CD4-positive, alpha-beta T cell treated with Interferon gamma for 1 hour (primary cell): ENCODE data around the gene SMIM13.

ENCODE experiments used
- DNase-seq: peaks from one replicate; pipeline ENCODE4 v3.0.0-alpha.2; 2020

Gene SMIM13

DNA sequence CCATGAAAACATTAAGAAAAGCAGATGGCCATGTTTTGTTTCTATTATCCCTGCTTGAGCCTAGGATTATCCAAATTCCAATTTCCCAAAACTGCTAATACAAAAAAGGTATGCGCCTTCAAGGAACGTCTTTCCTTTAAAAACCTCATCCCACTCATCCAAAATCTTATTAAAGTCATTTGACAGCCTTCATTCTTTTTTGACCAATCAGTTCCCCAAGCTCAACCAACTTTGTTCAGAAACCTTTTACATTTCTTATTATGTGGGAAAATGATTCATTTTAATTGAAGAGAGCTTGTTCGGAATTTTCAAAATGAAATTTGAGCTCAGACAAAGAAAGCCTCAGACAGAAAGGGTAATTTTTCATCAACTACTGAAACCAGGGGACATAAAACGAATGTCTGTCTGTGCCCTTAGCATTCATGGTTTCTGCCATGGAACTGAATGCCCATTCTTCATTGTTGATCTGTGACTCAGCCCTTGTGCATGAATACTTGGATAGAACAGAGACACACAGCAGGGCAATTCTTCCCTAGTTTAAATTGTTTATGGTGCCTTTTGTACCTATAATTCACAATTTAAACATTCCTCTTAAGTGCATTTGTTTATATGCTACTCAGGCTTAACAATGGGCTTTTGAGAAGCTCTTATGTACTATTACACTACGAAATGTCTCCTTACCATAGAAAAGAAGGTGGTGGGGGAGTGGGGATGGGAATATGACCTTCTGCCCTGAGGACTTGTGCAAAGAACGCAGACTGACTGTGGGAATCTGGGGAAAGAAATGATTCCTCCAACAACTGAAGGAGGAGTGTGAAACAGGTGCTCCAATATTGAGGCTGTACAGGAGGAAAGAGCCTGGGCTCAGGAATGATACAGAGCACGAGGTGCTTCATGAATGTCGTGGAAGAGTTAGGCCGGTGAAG, 67.7 kb downstream of the SMIM13 start:
- DNase-seq: no peak

DNA sequence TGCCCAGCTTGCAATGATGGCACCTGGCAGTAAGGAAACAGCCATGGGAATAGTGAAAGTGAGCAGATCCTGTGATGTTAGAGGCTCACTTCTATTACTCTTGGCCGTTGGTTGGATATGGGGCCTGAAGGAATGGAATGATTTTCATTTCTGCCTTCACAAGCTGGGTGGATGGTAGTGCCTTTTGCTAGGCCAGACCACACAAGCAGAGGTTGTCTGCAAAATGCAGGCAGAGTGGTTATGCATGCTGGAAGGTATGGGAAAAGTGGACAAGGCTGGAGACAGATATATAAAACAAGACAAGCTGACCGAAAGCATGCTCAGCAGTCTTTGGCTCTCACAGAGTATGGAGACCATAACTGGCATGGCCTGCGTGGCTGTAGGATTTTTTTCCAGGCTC, 68.6 kb downstream of the SMIM13 start:
- DNase-seq: no peak

GRCh38 chr6:11163932-11164331, 70.3 kb downstream of the SMIM13 start:
- DNase-seq: no peak

- DNase-seq: no peak
Observed at GRCh38 chr6:11164717-11165646, 71.3 kb downstream of the SMIM13 start.

DNA sequence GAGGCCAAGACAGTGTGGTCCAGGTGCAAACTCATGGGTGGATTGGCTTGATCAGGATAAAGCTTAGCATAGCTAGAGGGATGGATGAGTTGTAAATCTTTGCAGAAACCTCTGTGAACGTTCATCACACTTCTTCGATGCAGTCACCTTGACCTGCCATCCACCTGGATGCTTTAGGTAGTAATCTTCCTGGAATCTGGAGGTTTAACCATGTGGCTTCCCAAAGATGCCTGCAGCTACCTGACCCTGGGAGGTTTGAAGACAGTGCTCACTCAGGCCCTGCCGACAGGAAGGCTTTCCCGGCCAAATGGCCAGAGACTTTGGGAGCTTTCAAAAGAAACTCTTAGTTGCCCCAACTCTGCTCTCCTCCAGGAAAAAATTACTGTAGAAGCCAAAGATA, 73.3 kb downstream of the SMIM13 start:
- DNase-seq: no peak

DNA sequence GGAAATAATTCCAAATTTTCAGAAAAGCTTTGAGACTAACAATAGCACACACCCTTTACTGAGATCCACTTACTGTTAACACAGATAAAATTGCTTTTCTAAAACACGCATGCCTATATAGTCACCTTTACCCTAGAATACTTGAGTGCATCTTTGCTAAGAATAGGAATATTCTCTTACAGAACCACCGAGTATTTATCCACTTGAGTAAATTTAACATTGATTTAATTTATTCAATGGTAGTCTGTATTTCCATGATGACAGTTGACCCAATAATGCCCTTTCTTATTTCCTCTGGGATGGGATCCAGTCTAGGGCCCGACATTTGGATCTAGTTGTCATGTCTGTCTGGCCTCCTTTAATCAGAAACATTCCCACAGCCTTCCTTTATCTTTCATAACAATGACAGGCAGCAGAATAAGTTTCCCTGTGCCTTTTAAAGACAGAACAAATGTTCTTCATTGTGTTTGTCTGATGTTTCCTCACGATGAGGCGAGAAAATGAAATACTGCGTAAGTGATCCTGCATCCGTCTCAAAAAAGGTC, 74.5 kb downstream of the SMIM13 start:
- DNase-seq: no peak

DNA sequence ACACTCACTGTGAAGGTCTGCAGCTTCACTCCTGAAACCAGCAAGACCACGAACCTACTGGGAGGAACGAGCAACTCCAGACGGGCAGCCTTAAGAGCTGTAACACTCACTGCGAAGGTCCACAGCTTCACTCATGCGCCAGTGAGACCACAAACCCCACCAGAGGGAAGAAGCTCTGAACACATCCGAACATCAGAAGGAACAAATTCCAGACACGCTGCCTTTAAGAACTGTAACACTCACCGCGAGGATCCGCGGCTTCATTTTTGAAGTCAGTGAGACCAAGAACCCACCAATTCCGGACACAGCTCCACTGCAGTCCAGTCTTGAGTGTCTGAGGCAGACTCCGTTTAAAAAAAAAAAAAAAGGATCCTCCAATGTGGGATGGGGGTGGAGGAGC, 78.3 kb downstream of the SMIM13 start:
- DNase-seq: no peak

GRCh38 chr6:11172501-11173327, 79.1 kb downstream of the SMIM13 start:
- DNase-seq: peak; percentile 51

GRCh38 chr6:11174242-11174611, 80.6 kb downstream of the SMIM13 start:
- no peak for DNase-seq

GRCh38 chr6:11177271-11177670, 83.6 kb downstream of the SMIM13 start:
- DNase-seq: no peak

DNA sequence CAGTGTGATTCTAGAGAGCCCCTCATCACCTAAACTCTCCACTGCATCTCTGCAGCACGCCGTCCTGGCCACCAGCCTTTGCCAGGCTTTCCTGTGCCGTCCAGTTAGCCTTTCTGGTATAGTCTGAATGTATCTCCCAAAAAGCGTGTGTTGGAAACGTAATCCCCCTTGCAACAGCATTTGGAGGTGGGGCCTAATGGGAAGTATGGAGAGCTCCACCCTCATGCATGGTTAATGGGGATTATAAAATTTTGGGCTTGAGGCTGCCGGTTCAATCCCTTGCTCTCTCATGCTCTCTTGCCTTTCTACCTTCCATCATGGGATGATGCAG, 85.4 kb downstream of the SMIM13 start:
- DNase-seq: no peak

GRCh38 chr6:11179419-11180202, 86.0 kb downstream of the SMIM13 start:
- no peak for DNase-seq

GRCh38 chr6:11181478-11182136, 88.0 kb downstream of the SMIM13 start:
- DNase-seq: no peak

GRCh38 chr6:11183761-11184362, 90.2 kb downstream of the SMIM13 start:
- DNase-seq: no peak

DNA sequence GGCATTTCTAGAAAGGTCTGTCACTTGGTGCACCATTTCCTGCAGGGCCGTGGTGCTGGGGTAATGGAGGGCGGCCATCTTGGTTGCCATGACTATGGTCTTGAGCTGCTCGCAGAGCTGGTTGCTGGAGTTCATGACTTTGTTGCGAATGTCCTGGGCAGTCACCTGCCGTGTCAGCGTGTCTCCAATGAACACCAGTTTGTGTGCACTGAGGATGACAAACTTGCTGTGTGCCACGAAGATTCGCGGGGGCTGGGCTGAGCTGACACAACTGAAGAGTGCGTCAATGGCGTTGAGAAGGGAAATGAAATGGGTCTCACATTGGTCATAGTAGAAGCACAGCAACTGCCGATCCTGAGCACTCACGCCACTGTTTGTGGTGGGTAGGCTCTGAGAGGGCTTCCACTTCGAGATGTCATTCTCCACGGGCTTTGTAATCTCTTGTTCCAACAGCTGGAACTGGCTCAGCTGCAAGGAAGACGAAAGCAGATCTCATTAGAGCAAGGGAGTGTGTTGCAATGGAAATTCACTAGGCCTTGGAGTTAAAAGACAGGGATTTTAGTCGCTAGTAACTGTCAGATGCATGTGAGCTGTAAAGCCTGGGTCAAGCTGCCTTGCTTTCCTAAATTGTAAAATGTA, 91.7 kb downstream of the SMIM13 start:
- no peak for DNase-seq

DNA sequence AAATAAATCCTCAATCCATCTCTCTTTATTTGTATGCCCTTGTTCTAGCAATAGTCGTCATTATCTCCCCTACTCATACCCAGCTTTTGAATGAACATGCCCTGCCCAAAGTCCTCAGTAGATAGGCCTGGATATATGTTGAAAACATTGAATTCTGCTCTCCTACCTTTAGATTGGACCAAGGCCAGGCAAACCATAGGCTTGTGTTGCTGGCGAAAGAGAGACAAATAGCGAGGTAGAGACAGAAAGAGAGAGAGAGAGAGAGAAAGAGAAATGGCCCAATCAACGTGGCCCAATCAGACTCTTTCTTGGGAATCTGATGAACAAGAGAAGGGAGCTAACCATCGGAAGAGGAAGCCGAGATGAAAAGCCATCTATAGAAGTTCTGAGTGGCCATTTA, 93.7 kb downstream of the SMIM13 start:
- DNase-seq: no peak
